ENCODE data around the gene CSMD2. TPM values are rescaled to one million over a fixed set of nuclear protein-coding genes. Genes with fewer than 3 reads are reported as not detected.

The CSMD2 gene
- total RNA-seq, 1 donor from 2014 or later, result 2.1 TPM

- Mint-ChIP-seq H3K9me3 (ENCODE audit: unreplicated experiment) (no peaks in the 10 kb centered on the region), H3K27me3 (ENCODE audit: unreplicated experiment) (peaks cover 3% of the 10 kb centered on the region), H3K4me1 (ENCODE audit: unreplicated experiment) (peaks cover 11% of the 10 kb centered on the region), H3K36me3 (ENCODE audit: low read depth, unreplicated experiment) (no peaks in the 10 kb centered on the region), H3K4me3 (ENCODE audit: unreplicated experiment) (no peak overlapping the region), H3K27ac (ENCODE audit: unreplicated experiment) (no peak overlapping the region)
- peak; percentile 69 for TF ChIP-seq CTCF (IDR thresholded peaks at IDR 0.05; ENCODE audit: unreplicated experiment)
- DNase-seq (ENCODE audit: low spot score), result peak; percentile 77
Observed at GRCh38 chr1:34013958-34014737, 150.9 kb downstream of the CSMD2 start.

- no peaks in the 10 kb centered on the region for H3K9me3 Mint-ChIP-seq (ENCODE audit: unreplicated experiment)
- no peaks in the 10 kb centered on the region for H3K36me3 Mint-ChIP-seq (ENCODE audit: low read depth, unreplicated experiment)
- no peak overlapping the region for H3K4me3 Mint-ChIP-seq (ENCODE audit: unreplicated experiment)
- no peak for DNase-seq (ENCODE audit: low spot score)
- H3K27ac Mint-ChIP-seq (ENCODE audit: unreplicated experiment), result no peak overlapping the region
- no peak for TF ChIP-seq CTCF (IDR thresholded peaks at IDR 0.05; ENCODE audit: unreplicated experiment)
- H3K27me3 Mint-ChIP-seq (ENCODE audit: unreplicated experiment), result peaks cover 3% of the 10 kb centered on the region
- peaks cover 10% of the 10 kb centered on the region for H3K4me1 Mint-ChIP-seq (ENCODE audit: unreplicated experiment)
Observed at GRCh38 chr1:34013136-34013535, 151.9 kb downstream of the CSMD2 start.

GRCh38 chr1:34009340-34009985, 155.6 kb downstream of the CSMD2 start:
- no peaks in the 10 kb centered on the region for H3K36me3 Mint-ChIP-seq (ENCODE audit: low read depth, unreplicated experiment)
- no peak for TF ChIP-seq CTCF (IDR thresholded peaks at IDR 0.05; ENCODE audit: unreplicated experiment)
- no peak for DNase-seq (ENCODE audit: low spot score)
- peaks cover 10% of the 10 kb centered on the region for H3K4me1 Mint-ChIP-seq (ENCODE audit: unreplicated experiment)
- H3K4me3 Mint-ChIP-seq (ENCODE audit: unreplicated experiment), result no peak overlapping the region
- H3K27me3 Mint-ChIP-seq (ENCODE audit: unreplicated experiment), result peaks cover 3% of the 10 kb centered on the region
- no peak overlapping the region for H3K27ac Mint-ChIP-seq (ENCODE audit: unreplicated experiment)
- H3K9me3 Mint-ChIP-seq (ENCODE audit: unreplicated experiment), result no peaks in the 10 kb centered on the region

GRCh38 chr1:34007760-34008159, 157.3 kb downstream of the CSMD2 start:
- no peak for DNase-seq (ENCODE audit: low spot score)
- Mint-ChIP-seq H3K4me3 (ENCODE audit: unreplicated experiment) (no peak overlapping the region), H3K27ac (ENCODE audit: unreplicated experiment) (no peak overlapping the region), H3K27me3 (ENCODE audit: unreplicated experiment) (peaks cover 3% of the 10 kb centered on the region), H3K36me3 (ENCODE audit: low read depth, unreplicated experiment) (no peaks in the 10 kb centered on the region), H3K9me3 (ENCODE audit: unreplicated experiment) (no peaks in the 10 kb centered on the region), H3K4me1 (ENCODE audit: unreplicated experiment) (peaks cover 10% of the 10 kb centered on the region)
- no peak for TF ChIP-seq CTCF (IDR thresholded peaks at IDR 0.05; ENCODE audit: unreplicated experiment)

- H3K9me3 Mint-ChIP-seq (ENCODE audit: unreplicated experiment), result no peaks in the 10 kb centered on the region
- no peak overlapping the region for H3K27ac Mint-ChIP-seq (ENCODE audit: unreplicated experiment)
- no peak for TF ChIP-seq CTCF (IDR thresholded peaks at IDR 0.05; ENCODE audit: unreplicated experiment)
- no peak overlapping the region for H3K4me3 Mint-ChIP-seq (ENCODE audit: unreplicated experiment)
- peaks cover 8% of the 10 kb centered on the region for H3K4me1 Mint-ChIP-seq (ENCODE audit: unreplicated experiment)
- no peaks in the 10 kb centered on the region for H3K27me3 Mint-ChIP-seq (ENCODE audit: unreplicated experiment)
- DNase-seq (ENCODE audit: low spot score), result no peak
- no peaks in the 10 kb centered on the region for H3K36me3 Mint-ChIP-seq (ENCODE audit: low read depth, unreplicated experiment)
Observed at GRCh38 chr1:34005309-34005708, 159.7 kb downstream of the CSMD2 start.

Data from endothelial cell (in vitro differentiated cells).